ENCODE measurements around the gene CLEC18C. TPM values are rescaled to one million over a fixed set of nuclear protein-coding genes. Genes with fewer than 3 reads are reported as not detected.
"Not testable (repeated sequence)": the region's sequence is repeated elsewhere in the genome, so short reads cannot be mapped to it uniquely, and the experiment has no call there.

CLEC18C gene
- polyA plus RNA-seq, 1 experiment = 0.05 TPM

GRCh38 chr16:70187858-70188607 lies 14.4 kb downstream of the CLEC18C start:
- CTCF ChIA-PET; H3K27me3 ChIP-seq (ENCODE audit: control insufficient read depth, insufficient read depth, low read length); POLR2A ChIA-PET; DNase-seq (ENCODE audit: low read depth); H3K36me3 ChIP-seq (ENCODE audit: control insufficient read depth, insufficient read depth, low read length): not testable (repeated sequence)
- peak overlapping the region; percentile 25 for H3K4me3 ChIP-seq (ENCODE audit: low read depth, low read length)

- POLR2A ChIA-PET; H3K27me3 ChIP-seq (ENCODE audit: control insufficient read depth, insufficient read depth, low read length); H3K36me3 ChIP-seq (ENCODE audit: control insufficient read depth, insufficient read depth, low read length); CTCF ChIA-PET; DNase-seq (ENCODE audit: low read depth): not testable (repeated sequence)
- H3K4me3 ChIP-seq (ENCODE audit: low read depth, low read length) = peak overlapping the region; percentile 25
Measured at GRCh38 chr16:70188608-70188915, 15.0 kb downstream of the CLEC18C start.

- H3K4me3 ChIP-seq (ENCODE audit: low read depth, low read length); DNase-seq (ENCODE audit: low read depth); H3K36me3 ChIP-seq (ENCODE audit: control insufficient read depth, insufficient read depth, low read length); POLR2A ChIA-PET; H3K27me3 ChIP-seq (ENCODE audit: control insufficient read depth, insufficient read depth, low read length); CTCF ChIA-PET: not testable (repeated sequence)
Measured at GRCh38 chr16:70190574-70190973, 17.0 kb downstream of the CLEC18C start.

GRCh38 chr16:70196683-70197300 lies 23.2 kb downstream of the CLEC18C start:
- H3K4me3 ChIP-seq (ENCODE audit: low read depth, low read length); H3K36me3 ChIP-seq (ENCODE audit: control insufficient read depth, insufficient read depth, low read length); CTCF ChIA-PET; H3K27me3 ChIP-seq (ENCODE audit: control insufficient read depth, insufficient read depth, low read length); POLR2A ChIA-PET; DNase-seq (ENCODE audit: low read depth): not testable (repeated sequence)

- H3K27me3 ChIP-seq (ENCODE audit: control insufficient read depth, insufficient read depth, low read length); H3K36me3 ChIP-seq (ENCODE audit: control insufficient read depth, insufficient read depth, low read length); CTCF ChIA-PET; H3K4me3 ChIP-seq (ENCODE audit: low read depth, low read length); POLR2A ChIA-PET; DNase-seq (ENCODE audit: low read depth): not testable (repeated sequence)
Measured at GRCh38 chr16:70197611-70198010, 24.0 kb downstream of the CLEC18C start.

- DNase-seq (ENCODE audit: low read depth); H3K27me3 ChIP-seq (ENCODE audit: control insufficient read depth, insufficient read depth, low read length); H3K4me3 ChIP-seq (ENCODE audit: low read depth, low read length); POLR2A ChIA-PET; H3K36me3 ChIP-seq (ENCODE audit: control insufficient read depth, insufficient read depth, low read length); CTCF ChIA-PET: not testable (repeated sequence)
Measured at GRCh38 chr16:70198230-70198629, 24.6 kb downstream of the CLEC18C start.

GRCh38 chr16:70198666-70199065 lies 25.1 kb downstream of the CLEC18C start:
- CTCF ChIA-PET; H3K4me3 ChIP-seq (ENCODE audit: low read depth, low read length); H3K36me3 ChIP-seq (ENCODE audit: control insufficient read depth, insufficient read depth, low read length); H3K27me3 ChIP-seq (ENCODE audit: control insufficient read depth, insufficient read depth, low read length); POLR2A ChIA-PET; DNase-seq (ENCODE audit: low read depth): not testable (repeated sequence)

GRCh38 chr16:70199170-70199569 lies 25.6 kb downstream of the CLEC18C start:
- H3K4me3 ChIP-seq (ENCODE audit: low read depth, low read length); H3K27me3 ChIP-seq (ENCODE audit: control insufficient read depth, insufficient read depth, low read length); POLR2A ChIA-PET; DNase-seq (ENCODE audit: low read depth); H3K36me3 ChIP-seq (ENCODE audit: control insufficient read depth, insufficient read depth, low read length); CTCF ChIA-PET: not testable (repeated sequence)

- H3K4me3 ChIP-seq (ENCODE audit: low read depth, low read length); CTCF ChIA-PET; H3K36me3 ChIP-seq (ENCODE audit: control insufficient read depth, insufficient read depth, low read length); DNase-seq (ENCODE audit: low read depth); H3K27me3 ChIP-seq (ENCODE audit: control insufficient read depth, insufficient read depth, low read length); POLR2A ChIA-PET: not testable (repeated sequence)
Measured at GRCh38 chr16:70200063-70200462, 26.5 kb downstream of the CLEC18C start.

GRCh38 chr16:70203508-70203907 lies 29.9 kb downstream of the CLEC18C start:
- DNase-seq (ENCODE audit: low read depth); H3K4me3 ChIP-seq (ENCODE audit: low read depth, low read length); CTCF ChIA-PET; H3K36me3 ChIP-seq (ENCODE audit: control insufficient read depth, insufficient read depth, low read length); POLR2A ChIA-PET; H3K27me3 ChIP-seq (ENCODE audit: control insufficient read depth, insufficient read depth, low read length): not testable (repeated sequence)

- POLR2A ChIA-PET; H3K36me3 ChIP-seq (ENCODE audit: control insufficient read depth, insufficient read depth, low read length); H3K27me3 ChIP-seq (ENCODE audit: control insufficient read depth, insufficient read depth, low read length); H3K4me3 ChIP-seq (ENCODE audit: low read depth, low read length); CTCF ChIA-PET; DNase-seq (ENCODE audit: low read depth): not testable (repeated sequence)
Measured at GRCh38 chr16:70204010-70204409, 30.4 kb downstream of the CLEC18C start.

- POLR2A ChIA-PET; CTCF ChIA-PET; H3K36me3 ChIP-seq (ENCODE audit: control insufficient read depth, insufficient read depth, low read length); H3K4me3 ChIP-seq (ENCODE audit: low read depth, low read length); DNase-seq (ENCODE audit: low read depth); H3K27me3 ChIP-seq (ENCODE audit: control insufficient read depth, insufficient read depth, low read length): not testable (repeated sequence)
Measured at GRCh38 chr16:70204668-70205405, 31.2 kb downstream of the CLEC18C start.

- POLR2A ChIA-PET; DNase-seq (ENCODE audit: low read depth); H3K4me3 ChIP-seq (ENCODE audit: low read depth, low read length); H3K27me3 ChIP-seq (ENCODE audit: control insufficient read depth, insufficient read depth, low read length); CTCF ChIA-PET; H3K36me3 ChIP-seq (ENCODE audit: control insufficient read depth, insufficient read depth, low read length): not testable (repeated sequence)
Measured at GRCh38 chr16:70206382-70206781, 32.8 kb downstream of the CLEC18C start.

Data from BJ (cell line).